GM18526 (cell line): ENCODE data around the gene CFAP119.

Experiments
- POLR2A ChIP-seq: IDR thresholded peaks from 3 replicates; pipeline ENCODE4 v1.6.1; 2011; ENCODE audit not compliant: insufficient read length; ENCODE audit errors: extremely low read depth

The CFAP119 gene

DNA sequence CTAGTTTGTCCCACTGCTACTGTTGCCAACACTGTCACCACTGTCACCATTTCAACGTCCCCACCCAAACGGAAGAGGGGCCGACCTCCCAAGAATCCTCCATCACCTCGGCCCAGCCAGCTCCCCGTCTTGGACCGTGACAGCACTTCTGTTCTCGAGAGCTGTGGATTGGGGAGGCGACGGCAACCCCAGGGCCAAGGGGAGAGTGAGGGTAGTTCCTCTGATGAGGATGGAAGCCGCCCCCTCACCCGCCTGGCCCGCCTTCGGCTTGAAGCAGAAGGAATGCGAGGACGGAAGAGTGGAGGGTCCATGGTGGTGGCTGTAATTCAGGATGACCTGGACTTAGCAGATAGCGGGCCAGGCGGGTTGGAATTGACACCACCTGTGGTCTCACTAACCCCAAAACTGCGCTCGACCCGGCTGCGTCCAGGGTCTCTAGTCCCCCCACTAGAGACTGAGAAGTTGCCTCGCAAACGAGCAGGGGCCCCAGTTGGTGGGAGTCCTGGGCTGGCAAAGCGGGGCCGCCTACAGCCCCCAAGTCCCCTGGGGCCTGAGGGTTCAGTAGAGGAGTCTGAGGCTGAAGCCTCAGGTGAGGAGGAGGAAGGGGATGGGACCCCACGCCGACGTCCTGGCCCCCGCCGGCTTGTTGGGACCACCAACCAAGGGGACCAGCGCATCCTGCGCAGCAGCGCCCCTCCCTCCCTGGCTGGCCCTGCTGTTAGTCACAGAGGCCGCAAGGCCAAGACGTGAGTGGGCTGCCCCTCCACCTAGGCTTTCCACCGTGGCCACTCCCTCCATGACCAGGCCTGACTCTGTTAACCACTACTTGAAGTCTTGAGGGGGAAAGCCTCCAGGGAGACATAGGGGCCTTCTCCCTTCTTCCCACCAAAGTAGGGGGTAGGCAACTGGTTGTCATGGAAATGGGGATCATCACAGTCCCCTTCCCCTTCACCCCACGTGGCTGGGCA lies 22.6 kb downstream of the CFAP119 start:
- no peak for TF ChIP-seq POLR2A

DNA sequence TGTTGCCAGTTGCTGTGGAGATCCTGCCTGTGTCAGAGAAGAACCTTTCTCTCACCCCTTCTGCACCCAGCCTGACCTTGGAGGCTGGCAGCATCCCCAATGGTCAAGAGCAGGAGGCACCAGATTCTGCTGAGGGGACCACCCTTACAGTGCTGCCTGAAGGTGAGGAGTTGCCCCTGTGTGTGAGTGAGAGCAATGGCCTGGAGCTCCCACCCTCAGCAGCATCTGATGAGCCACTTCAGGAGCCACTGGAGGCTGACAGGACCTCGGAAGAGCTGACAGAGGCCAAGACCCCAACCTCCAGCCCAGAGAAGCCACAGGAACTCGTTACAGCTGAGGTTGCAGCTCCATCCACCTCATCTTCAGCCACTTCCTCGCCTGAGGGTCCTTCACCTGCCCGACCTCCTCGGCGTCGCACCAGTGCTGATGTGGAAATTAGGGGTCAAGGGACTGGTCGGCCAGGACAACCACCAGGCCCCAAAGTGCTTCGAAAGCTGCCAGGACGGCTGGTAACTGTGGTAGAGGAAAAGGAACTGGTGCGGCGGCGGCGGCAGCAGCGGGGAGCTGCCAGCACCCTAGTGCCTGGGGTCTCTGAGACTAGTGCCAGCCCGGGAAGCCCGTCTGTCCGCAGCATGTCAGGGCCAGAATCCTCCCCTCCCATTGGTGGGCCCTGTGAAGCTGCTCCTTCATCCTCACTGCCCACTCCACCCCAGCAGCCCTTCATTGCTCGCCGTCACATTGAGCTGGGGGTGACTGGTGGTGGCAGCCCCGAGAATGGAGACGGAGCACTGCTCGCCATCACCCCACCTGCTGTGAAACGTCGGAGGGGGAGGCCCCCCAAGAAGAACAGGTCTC lies 23.8 kb downstream of the CFAP119 start:
- TF ChIP-seq POLR2A = no peak

DNA sequence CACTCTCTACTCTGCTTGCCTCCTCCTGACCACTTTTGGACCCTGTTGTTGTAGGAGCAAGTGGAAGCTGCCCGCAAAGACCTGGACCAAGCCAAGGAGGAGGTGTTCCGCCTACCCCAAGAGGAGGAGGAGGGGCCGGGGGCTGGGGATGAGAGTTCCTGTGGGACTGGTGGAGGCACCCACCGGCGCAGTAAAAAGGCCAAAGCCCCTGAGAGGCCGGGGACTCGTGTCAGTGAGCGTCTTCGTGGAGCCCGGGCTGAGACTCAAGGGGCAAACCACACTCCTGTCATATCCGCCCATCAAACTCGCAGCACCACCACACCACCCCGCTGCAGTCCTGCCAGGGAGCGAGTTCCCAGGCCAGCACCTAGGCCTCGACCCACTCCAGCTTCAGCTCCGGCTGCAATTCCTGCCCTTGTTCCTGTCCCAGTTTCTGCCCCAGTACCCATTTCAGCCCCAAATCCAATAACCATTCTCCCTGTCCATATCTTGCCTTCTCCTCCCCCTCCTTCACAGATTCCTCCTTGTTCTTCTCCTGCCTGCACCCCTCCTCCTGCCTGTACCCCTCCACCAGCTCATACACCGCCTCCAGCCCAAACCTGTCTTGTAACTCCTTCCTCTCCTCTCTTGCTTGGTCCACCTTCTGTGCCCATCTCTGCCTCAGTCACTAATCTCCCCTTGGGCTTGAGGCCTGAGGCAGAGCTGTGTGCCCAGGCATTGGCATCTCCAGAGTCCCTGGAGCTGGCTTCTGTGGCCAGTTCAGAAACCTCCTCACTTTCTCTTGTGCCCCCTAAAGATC lies 24.7 kb downstream of the CFAP119 start:
- no peak for TF ChIP-seq POLR2A

DNA sequence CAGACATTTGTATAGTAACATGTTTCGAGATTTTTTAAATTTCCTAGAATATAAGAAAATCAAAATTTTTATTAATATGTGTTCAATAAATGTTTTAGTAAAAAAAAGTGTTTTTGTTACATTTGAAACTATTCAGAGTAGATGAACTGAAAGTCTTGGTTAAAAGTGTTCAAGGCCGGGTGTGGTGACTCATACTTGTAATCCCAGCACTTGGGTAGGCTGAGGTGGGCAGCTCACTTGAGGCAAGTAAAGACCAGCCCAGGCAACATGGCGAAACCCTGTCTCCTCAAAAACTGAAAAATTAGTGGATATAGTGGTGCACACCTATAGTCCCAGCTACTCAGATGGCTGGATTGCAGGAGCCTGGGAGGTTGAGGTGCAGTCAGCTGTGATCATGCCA lies 30.5 kb downstream of the CFAP119 start:
- TF ChIP-seq POLR2A = no peak

DNA sequence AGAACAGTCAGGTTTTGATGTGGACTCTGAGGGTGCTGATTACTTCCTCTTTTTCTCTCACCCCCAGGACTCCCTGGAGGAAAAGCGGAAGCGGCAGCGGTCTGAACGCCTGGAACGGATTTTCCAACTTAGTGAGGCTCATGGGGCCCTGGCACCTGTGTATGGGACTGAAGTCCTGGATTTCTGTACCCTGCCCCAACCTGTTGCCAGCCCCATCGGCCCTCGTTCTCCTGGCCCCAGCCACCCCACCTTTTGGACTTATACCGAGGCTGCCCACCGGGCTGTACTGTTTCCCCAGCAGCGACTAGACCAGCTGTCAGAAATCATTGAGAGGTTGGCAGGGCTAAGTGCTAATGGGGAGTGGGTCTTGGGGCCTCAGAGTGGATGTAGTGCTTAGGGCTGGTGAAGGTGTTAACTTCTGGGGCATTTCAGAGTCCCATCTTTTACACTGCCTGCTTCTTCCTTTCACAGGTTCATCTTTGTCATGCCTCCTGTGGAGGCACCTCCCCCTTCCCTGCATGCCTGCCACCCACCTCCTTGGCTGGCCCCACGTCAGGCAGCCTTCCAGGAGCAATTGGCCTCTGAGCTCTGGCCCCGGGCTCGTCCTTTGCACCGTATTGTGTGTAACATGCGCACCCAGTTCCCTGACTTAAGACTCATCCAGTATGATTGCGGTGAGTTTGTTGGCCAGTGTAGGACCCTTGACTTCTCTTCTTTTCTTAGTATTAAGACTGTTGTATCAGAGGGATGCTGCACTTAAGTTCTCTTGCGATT lies 32.8 kb downstream of the CFAP119 start:
- TF ChIP-seq POLR2A = no peak

DNA sequence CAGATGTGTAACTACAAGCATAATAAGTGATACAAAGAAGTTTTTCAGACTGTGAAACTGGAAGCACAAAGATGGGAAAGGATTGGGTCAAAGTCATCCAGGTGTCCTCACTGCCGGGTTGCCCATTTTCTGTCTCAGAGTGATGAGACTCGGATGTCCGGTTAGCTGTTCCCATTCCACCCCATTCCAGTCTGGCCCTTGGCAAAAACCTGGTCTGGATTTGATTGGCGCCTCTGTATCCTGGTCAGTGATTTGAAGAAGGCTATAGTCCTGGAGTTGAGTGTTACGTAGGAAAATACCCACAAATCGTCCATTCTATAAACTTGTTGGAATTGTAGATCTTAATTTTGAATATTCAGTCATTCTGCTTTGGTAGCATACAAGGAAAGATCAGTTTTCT lies 33.5 kb downstream of the CFAP119 start:
- TF ChIP-seq POLR2A = no peak

DNA sequence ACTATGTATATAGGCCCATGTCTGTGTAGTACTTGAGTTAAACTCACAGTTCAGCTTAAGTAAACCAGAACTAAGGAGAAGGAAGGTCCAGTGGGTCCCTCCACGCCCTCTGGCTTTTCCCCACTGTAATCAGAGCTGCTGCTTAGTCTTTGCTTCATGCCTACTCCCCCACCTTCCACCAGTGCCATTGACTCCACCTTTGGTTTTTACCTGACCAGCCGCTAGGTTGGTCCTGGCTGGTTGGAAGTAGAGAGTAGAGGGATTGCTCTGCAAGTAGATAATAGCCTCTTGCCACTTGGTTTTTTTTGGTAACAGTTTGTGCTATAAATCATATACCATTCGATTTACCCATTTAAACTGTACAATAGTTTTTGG lies 36.5 kb downstream of the CFAP119 start:
- TF ChIP-seq POLR2A = no peak

DNA sequence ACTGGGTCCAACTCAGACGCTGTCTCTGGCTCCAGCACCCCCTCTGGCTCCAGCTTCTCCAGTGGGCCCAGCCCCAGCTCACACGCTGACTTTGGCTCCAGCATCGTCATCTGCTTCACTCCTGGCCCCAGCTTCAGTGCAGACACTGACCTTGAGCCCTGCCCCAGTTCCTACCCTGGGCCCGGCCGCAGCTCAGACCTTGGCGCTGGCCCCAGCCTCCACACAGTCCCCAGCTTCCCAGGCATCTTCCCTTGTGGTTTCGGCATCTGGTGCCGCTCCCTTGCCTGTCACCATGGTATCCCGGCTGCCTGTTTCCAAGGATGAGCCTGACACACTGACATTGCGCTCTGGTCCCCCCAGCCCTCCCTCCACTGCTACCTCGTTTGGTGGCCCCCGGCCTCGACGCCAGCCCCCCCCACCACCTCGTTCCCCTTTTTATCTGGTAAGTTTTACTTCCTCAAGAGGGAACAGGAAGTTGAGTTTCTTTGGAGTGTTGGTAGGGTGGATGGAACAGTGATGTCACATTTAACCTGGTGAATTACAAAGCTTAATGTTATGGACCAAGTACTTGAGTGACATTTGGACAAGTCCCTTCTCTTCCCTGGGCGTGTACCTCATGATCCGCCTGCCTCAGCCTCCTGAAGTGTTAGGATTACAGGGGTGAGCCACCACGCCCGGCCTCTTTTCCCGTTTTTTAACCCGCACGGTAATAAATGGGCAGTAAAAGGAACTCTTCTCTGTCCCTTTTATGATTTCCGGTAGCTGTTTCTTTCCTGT lies 37.0 kb downstream of the CFAP119 start:
- no peak for TF ChIP-seq POLR2A

DNA sequence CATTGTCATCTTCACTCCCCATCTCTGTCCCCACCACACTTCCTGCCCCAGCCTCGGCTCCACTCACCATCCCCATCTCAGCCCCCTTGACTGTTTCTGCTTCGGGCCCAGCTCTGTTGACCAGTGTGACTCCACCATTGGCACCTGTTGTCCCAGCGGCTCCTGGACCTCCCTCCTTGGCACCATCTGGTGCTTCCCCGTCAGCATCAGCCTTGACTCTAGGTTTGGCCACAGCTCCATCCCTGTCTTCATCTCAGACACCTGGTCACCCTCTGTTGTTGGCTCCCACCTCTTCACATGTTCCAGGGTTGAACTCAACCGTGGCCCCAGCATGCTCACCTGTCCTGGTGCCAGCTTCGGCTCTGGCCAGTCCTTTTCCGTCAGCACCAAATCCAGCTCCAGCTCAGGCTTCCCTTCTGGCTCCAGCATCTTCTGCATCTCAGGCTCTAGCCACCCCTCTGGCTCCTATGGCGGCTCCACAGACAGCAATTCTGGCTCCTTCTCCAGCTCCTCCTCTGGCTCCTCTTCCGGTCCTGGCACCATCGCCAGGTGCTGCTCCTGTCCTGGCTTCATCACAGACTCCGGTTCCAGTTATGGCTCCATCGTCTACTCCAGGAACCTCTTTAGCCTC lies 38.0 kb downstream of the CFAP119 start:
- no peak for TF ChIP-seq POLR2A

DNA sequence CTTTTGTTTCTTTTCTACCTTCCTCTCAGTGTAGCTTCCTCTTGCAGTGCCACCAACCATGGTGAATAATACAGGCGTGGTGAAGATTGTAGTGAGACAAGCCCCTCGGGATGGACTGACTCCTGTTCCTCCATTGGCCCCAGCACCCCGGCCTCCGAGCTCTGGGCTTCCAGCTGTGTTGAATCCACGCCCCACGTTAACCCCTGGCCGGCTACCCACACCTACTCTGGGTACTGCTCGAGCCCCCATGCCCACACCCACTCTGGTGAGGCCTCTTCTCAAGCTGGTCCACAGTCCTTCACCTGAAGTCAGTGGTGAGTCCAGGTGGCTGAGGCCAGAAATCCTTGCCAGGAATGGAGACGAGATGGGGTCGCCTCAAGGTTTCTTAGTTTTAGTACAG lies 38.9 kb downstream of the CFAP119 start:
- no peak for TF ChIP-seq POLR2A

DNA sequence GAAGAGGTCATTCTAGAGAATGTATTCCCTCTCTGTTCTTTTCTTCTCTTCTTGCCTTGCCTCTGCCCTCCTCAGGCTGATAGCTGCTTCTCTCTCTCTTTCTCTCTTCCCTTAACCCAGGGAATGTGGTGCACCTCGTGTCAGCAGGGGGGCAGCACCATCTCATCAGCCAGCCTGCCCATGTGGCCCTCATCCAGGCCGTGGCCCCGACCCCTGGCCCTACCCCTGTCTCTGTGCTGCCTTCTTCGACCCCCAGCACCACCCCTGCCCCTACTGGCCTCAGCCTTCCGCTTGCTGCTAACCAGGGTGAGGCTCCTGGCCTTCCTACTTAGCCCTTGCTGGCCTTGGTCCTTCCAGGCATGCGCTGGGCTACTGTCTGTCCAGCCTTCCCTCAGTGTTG lies 39.4 kb downstream of the CFAP119 start:
- TF ChIP-seq POLR2A = no peak

DNA sequence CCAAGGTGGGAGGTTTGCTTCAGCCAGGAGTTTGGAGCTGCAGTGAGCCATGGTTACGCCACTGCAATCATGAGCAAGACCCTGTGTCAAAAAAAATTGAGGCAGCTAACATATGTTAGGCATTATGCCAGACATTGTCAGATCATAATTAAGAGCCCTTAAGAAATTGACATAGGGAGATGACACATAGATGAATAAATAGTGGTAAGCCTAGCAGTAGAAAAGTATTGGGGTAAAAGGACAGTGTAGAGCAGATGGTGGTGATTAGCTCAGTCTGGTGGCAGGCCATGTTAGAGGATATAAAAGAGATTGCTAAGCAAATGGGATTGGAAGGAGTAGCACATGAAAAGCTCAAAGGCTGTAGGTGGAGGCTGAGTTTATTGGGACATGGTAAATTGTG lies 40.3 kb downstream of the CFAP119 start:
- no peak for TF ChIP-seq POLR2A

DNA sequence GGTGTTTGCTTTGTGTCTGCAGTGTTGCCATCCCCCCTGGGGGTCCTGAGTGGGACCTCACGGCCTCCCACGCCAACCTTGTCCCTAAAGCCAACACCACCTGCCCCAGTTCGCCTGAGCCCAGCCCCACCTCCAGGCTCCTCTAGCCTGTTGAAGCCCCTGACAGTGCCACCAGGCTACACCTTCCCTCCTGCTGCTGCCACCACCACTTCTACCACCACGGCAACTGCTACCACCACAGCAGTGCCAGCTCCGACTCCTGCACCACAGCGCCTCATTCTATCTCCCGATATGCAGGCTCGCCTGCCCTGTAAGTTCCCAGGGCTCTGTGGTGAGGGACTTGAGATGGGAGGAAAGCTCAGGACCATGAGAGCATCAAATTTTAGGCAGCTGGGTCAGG lies 40.7 kb downstream of the CFAP119 start:
- TF ChIP-seq POLR2A = no peak
